HG03457 (cell line): ENCODE data around the gene POF1B.

Experiments
- ATAC-seq: cut with Tn5 transposase; IDR thresholded peaks from one replicate; pipeline ENCODE4 v1.9.1; 2021; ENCODE audit warnings: moderate number of reproducible peaks; ENCODE audit not compliant: unreplicated experiment

Gene POF1B

GRCh38 chrX:85243761-85244449, 135.6 kb downstream of the POF1B start, which contains the start of the genes SATL1 and ZNF711:
SATL1 (minus strand) TSS chrX:85243779; CDS start chrX:85108968, 134,811 bp downstream.
ZNF711 (plus strand) TSS chrX:85243991; CDS start chrX:85247573, 3,582 bp downstream.
- no peak for ATAC-seq

- ATAC-seq, result no peak
Observed at GRCh38 chrX:85243155-85243554, 136.3 kb downstream of the POF1B start.
